ENCODE data around the gene NAALADL2.

Gene NAALADL2

DNA sequence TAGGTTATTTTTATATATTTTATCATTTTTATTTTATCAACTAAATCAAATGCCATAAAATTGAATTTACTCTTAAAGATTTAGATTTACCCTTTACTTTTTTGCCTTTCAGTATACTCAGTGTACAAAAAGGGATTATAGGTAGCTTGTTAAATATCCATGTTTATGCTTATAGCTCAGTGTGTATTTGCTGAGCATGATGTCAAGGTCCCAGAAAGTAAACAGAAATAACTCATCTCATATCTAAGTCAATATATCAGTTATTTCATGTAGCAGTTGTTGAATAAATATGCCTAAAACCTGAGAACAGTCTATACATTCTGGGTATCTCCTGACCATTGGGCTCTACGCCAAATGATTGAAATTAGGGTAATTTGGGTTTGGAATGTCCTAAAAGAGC is 693.8 kb downstream of the NAALADL2 start:
- Mint-ChIP-seq H3K27ac (no peak overlapping the region), H3K27me3 (no peaks in the 10 kb centered on the region), H3K4me1 (no peaks in the 10 kb centered on the region), H3K4me3 (no peak overlapping the region), H3K9me3 (peaks cover 13% of the 10 kb centered on the region in 2 donors)
- DNase-seq (no peak), ATAC-seq (no peak)

DNA sequence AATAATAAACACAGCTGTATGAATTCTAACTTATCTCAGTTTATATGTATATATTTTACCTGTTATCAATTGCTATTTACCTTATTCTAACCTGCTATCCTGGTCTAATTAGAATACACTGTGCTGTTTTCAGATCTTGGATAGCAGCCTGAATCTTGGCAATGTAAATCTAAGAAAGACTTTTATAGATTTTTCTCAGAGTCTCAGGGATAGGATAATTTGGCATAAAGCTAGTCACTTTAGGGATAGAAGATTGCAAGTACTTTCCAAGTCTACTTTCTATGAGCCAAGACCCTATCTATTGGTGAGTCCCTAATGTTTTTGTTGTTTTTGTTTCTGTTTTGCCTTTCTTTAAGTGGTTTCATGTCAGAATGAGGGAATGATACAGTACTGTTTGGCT is 695.7 kb downstream of the NAALADL2 start:
- ATAC-seq: no peak
- H3K4me3 Mint-ChIP-seq: no peak overlapping the region
- no peaks in the 10 kb centered on the region for H3K27me3 Mint-ChIP-seq
- H3K9me3 Mint-ChIP-seq: peaks cover 13 to 14% of the 10 kb centered on the region in 2 donors
- H3K27ac Mint-ChIP-seq: no peak overlapping the region
- no peak for DNase-seq
- H3K4me1 Mint-ChIP-seq: no peaks in the 10 kb centered on the region

DNA sequence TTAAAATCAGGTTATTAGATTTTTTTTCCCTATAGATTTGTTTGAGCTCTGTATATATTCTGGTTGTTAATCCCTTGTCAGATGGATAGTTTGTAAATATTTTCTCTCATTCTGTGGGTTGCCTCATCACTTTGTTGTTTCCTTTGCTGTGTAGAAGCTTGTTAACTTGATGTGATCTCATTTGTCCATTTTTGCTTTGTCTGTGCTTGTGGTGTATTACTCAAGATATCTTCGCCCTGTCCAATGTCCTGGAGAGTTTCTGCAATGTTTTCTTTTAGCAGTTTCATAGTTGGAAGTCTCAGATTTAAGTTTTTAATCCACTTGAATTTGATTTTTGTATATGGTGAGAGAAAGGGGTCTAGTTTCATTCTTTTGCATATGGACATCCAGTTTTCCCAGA is 699.1 kb downstream of the NAALADL2 start:
- DNase-seq (no peak), ATAC-seq (no peak)
- Mint-ChIP-seq H3K9me3 (peaks cover 5 to 14% of the 10 kb centered on the region in 2 donors), H3K4me1 (no peaks in the 10 kb centered on the region), H3K27ac (no peak overlapping the region), H3K27me3 (no peaks in the 10 kb centered on the region), H3K4me3 (no peak overlapping the region)

DNA sequence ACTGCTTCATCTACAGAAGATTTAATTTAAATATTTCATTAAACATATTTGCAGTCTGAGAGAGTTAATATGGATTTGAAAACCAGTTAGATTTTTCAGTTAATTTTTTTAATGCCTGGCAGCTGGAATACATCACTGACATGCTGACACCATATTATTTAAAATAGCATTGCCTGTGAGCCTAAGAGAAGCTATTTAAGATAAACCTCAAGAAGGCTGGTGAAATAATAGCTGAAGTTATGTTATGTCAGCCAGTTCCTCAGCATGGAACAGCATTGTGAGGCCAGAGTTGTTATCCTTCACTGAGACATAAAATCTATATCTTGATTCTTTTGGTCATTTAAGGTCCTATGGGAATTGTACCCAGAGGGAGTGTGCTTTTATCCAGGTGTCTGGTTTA is 705.2 kb downstream of the NAALADL2 start:
- Mint-ChIP-seq H3K27ac (no peak overlapping the region), H3K4me1 (no peaks in the 10 kb centered on the region), H3K9me3 (no peaks in the 10 kb centered on the region), H3K27me3 (no peaks in the 10 kb centered on the region), H3K4me3 (no peak overlapping the region)
- DNase-seq (no peak), ATAC-seq (no peak)

DNA sequence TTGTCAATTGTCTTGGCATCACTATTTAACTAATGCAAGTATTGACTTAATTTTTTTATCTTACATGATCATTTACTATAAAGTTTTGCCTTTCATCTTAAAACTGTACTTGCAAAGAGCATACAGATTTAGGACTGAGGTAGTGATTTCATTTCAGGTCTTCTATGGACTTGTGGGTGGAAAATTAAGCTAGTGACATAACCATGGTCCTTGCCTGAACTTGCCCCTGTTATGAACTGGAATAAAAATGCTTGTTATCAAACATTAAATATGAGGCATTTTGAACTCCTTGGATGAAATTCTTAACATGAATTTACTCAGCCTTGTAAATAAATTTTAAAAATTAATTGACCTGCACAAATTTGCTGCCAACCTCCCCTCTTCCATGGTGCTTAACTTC is 712.0 kb downstream of the NAALADL2 start:
- no peak overlapping the region for H3K4me3 Mint-ChIP-seq
- H3K27me3 Mint-ChIP-seq: no peaks in the 10 kb centered on the region
- ATAC-seq: no peak
- no peak overlapping the region for H3K27ac Mint-ChIP-seq
- H3K4me1 Mint-ChIP-seq: no peaks in the 10 kb centered on the region
- no peak for DNase-seq
- peaks cover 3 to 7% of the 10 kb centered on the region in 2 donors for H3K9me3 Mint-ChIP-seq

DNA sequence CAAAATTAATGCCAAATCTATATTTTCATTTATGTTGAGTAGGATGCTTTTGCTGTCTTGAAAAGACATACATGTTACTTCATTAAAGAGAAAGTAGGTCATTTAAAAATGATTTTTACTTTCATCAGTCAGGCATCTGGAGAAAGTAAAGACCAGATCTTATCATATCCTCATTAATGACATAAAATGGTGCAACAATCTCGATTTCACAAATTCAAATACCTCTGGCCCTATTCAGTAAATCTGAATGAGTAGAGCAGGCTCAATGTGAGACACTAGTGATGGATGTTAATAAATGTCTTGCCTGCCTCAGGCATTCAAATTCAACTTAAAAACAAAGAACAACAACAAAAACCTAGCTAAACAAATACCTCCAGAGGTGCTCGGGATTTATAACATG is 714.1 kb downstream of the NAALADL2 start:
- Mint-ChIP-seq H3K27me3 (no peaks in the 10 kb centered on the region), H3K9me3 (peaks cover 3 to 7% of the 10 kb centered on the region in 2 donors), H3K4me3 (no peak overlapping the region), H3K27ac (no peak overlapping the region), H3K4me1 (no peaks in the 10 kb centered on the region)
- DNase-seq (no peak), ATAC-seq (no peak)

DNA sequence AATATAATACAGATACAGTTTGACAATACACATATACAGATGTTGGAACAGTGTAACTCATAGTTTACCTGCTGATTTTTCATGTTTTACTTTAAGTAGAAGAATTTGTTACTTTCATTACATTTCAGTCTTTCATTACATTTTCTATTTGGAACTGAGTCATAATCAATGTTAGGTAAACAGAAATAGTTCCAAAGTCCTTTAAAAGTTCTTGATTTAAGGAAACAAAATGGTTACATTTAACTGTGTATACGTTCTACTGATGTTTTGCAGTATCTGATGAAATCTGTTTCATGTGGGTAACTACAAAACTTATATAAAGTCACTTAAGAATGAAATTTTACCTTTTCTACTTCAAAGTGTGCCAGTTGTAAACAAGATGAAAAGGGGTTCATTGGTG is 721.2 kb downstream of the NAALADL2 start:
- Mint-ChIP-seq H3K27me3 (no peaks in the 10 kb centered on the region), H3K27ac (no peak overlapping the region), H3K4me1 (no peaks in the 10 kb centered on the region), H3K9me3 (no peaks in the 10 kb centered on the region), H3K4me3 (no peak overlapping the region)
- DNase-seq (no peak), ATAC-seq (no peak)

DNA sequence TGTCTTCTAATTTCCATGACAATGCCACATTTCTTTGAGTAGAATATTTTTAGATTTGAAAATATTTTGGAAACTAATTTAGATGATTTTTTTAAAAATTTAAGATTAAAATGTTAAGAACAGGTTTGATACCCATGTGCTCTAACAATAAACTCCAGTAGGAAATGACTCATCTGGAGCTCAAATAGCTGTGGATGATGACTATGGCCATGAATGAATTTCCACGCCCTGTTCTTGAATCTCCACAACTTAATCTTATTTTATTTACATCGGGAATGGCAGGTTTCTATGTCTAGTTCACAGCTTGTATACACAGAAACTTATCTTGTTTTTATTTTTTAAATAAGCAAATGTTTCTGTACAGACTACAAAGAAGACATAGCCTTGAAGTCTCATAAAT is 726.8 kb downstream of the NAALADL2 start:
- H3K4me1 Mint-ChIP-seq: no peaks in the 10 kb centered on the region
- H3K4me3 Mint-ChIP-seq: no peak overlapping the region
- H3K9me3 Mint-ChIP-seq: peaks cover 3 to 9% of the 10 kb centered on the region in 2 donors
- no peak overlapping the region for H3K27ac Mint-ChIP-seq
- no peak for DNase-seq
- no peaks in the 10 kb centered on the region for H3K27me3 Mint-ChIP-seq
- ATAC-seq: no peak

DNA sequence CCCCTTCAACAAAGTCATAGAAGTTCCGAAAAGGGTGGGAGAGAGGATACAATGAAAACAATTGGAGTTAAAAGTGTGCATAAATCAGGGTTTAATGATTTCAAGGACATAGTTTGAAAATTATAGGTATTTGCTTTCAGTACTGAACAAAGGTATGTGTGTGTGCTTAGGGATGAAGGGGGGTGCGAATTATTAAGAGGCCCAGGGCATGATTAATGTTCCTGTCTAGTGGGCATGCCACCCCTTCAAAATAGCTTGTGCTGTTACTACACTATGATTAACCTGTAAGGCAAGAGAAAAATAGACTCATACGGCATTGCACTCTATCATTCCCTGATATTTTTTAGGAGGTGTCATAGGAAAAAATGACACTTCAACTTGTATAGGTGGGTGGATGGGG is 731.6 kb downstream of the NAALADL2 start:
- ATAC-seq: no peak
- no peak overlapping the region for H3K4me3 Mint-ChIP-seq
- H3K27me3 Mint-ChIP-seq: no peaks in the 10 kb centered on the region
- no peak for DNase-seq
- no peak overlapping the region for H3K27ac Mint-ChIP-seq
- peaks cover 8 to 18% of the 10 kb centered on the region in 2 donors for H3K9me3 Mint-ChIP-seq
- H3K4me1 Mint-ChIP-seq: no peaks in the 10 kb centered on the region

DNA sequence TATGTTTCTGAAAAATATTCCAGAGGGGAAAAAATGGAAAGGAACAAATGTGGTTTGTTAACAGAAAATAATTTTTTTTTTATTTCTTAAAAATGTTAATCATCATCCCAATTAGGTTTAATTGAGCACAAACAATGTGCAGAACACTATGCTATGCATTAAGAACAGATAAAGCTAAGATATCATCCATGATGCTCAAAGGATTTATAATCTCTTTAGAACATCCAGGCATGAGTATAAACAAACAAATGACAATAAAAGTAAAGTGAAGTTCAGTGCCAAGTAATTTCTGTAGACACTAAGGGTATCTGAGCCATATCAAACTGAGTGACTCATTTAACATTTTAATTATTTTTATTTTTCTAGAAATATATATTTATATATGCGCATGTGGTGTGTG is 732.2 kb downstream of the NAALADL2 start:
- no peak for ATAC-seq
- Mint-ChIP-seq H3K9me3 (peaks cover 8 to 18% of the 10 kb centered on the region in 2 donors), H3K4me1 (no peaks in the 10 kb centered on the region), H3K4me3 (no peak overlapping the region), H3K27me3 (no peaks in the 10 kb centered on the region), H3K27ac (no peak overlapping the region)
- DNase-seq: no peak

DNA sequence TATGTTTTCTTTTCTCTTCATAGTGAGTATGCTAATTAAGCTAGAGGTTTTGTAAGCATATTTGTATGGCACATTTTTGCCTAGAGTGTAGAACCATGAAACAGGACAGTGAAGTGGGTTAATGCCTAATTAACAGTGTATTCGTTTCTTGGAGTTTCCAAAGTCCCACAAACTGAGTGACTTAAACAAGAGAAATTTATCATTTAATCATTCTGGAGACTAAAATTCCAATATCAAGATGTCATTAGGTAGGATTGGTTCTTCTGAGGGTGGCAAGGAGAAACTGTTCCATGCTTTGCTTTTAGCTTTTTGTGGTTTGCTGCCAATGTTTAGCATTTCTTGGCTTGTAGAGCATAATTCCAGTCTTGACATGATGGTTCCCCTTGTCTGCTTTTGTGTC is 734.2 kb downstream of the NAALADL2 start:
- ATAC-seq (no peak), DNase-seq (no peak)
- Mint-ChIP-seq H3K9me3 (peaks cover 8 to 9% of the 10 kb centered on the region in 2 donors), H3K4me1 (no peaks in the 10 kb centered on the region), H3K27ac (no peak overlapping the region), H3K27me3 (no peaks in the 10 kb centered on the region), H3K4me3 (no peak overlapping the region)

DNA sequence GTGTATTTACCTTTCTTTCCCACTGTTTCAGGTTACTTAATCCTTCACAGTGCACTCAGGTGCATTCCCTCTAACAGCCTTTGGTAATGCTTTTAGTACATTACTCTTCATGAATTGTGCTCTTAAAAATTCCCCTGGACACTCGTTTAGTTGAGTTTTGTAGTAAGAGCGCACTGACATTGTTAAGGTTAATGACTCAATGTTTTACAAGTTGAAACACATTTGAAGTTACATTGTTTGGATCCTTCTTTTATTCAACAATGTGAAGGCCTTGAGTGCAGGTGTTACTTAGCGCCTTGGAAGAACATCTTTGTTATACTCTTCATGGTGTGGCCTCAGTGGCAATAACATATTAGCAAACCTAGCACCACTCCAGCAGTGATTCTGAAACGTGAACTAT is 739.6 kb downstream of the NAALADL2 start:
- no peaks in the 10 kb centered on the region for H3K4me1 Mint-ChIP-seq
- DNase-seq: no peak
- no peak overlapping the region for H3K4me3 Mint-ChIP-seq
- no peak overlapping the region for H3K27ac Mint-ChIP-seq
- no peaks in the 10 kb centered on the region for H3K27me3 Mint-ChIP-seq
- ATAC-seq: no peak
- H3K9me3 Mint-ChIP-seq: peaks cover 5 to 7% of the 10 kb centered on the region in 2 donors

DNA sequence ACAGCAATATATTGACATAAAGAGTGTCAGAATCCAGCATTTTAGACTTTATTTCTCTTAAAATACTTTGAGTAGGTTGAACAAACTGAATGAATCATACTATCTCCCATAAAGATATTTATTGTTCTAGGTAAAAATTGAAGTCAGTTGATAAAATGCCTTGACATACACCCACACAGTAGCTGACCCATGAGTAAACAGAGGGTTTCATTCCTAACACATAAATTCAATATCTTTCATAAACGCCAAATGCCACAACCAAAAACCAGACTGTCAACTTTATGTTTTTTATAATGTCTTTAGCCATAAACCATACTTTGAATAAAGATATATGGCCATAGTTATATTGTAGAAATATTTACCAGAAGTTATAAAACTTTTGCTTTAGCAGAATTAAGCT is 742.4 kb downstream of the NAALADL2 start:
- ATAC-seq: no peak

DNA sequence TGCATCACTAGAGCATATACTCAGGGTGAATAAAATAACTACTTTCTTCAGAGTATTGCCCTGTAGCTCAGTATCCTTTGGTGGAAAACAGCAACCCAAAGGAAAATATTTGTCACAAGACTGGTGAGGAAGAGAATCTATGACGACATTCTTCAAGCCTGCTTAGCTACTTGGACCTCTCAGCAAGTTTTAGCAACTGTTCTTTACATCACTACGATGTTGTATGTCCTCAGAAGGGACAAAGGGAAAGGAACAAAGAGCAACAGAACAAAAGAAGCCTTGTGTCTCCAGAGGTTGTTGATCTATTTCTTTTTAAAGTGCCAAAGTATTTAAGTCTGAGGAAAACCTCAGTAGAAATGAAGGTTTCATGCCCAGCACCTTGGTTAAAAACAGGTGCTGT is 746.7 kb downstream of the NAALADL2 start:
- Mint-ChIP-seq H3K4me3 (no peak overlapping the region), H3K9me3 (no peaks in the 10 kb centered on the region), H3K27me3 (no peaks in the 10 kb centered on the region), H3K27ac (no peak overlapping the region), H3K4me1 (no peaks in the 10 kb centered on the region)
- DNase-seq (no peak), ATAC-seq (no peak)

More for the DNA sequence above, 742.4 kb downstream of the NAALADL2 start:
- Mint-ChIP-seq H3K9me3 (no peaks in the 10 kb centered on the region), H3K4me3 (no peak overlapping the region), H3K4me1 (no peaks in the 10 kb centered on the region), H3K27ac (no peak overlapping the region), H3K27me3 (no peaks in the 10 kb centered on the region)
- DNase-seq: no peak

DNA sequence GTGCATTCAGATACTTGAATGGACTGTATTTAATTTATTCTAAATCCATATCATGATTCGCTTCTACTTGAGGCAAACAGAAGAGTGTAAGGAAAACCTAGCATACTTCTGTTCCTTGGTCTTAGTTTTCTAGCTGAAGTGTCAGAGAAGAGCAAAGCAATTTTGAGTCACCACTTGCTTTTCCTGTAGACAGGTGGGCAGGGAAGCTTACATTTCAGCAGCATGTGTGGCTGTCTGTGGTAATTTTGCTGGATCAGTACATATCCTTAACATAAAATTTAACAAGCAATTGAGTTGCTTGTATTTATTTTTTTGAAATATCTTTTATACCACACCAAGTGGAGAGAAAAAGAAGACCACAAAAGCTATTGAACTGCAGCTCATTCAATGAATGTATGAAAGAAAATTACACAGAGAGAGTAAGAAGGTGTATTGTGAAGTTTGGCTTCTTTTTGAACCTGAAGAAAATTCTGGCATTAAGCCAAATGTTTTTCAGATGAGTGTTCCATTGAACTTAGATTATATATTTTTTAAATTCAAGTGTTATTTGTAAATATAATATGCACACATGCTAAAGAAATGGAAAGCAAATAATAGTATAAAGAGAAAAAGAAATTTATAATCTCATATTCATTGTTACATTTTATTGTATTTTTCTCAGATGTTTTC is 747.6 kb downstream of the NAALADL2 start:
- Mint-ChIP-seq H3K4me3 (no peak overlapping the region), H3K27me3 (no peaks in the 10 kb centered on the region), H3K9me3 (no peaks in the 10 kb centered on the region), H3K27ac (no peak overlapping the region), H3K4me1 (no peaks in the 10 kb centered on the region)
- DNase-seq: no peak
- no peak for ATAC-seq

DNA sequence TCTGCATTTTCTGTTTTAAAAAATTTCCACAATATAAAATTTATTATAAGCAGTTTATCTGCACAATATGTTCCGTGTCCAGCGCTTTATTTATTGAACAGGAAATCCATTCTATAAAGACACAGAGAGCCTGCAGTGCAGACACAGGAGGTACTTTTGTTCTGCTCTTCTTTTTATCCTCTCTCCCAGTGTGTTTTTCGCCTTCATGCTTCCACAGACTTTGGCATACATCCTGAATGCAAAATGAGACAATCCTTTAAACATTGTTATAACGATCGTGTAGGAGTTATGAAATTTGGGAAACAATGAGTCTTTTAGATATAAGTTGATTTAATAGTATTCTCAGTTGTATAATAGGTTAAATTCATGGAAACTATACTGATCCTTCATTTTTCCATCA is 749.2 kb downstream of the NAALADL2 start:
- Mint-ChIP-seq H3K4me3 (no peak overlapping the region), H3K27ac (no peak overlapping the region), H3K4me1 (no peaks in the 10 kb centered on the region), H3K27me3 (no peaks in the 10 kb centered on the region), H3K9me3 (no peaks in the 10 kb centered on the region)
- DNase-seq (no peak), ATAC-seq (no peak)

DNA sequence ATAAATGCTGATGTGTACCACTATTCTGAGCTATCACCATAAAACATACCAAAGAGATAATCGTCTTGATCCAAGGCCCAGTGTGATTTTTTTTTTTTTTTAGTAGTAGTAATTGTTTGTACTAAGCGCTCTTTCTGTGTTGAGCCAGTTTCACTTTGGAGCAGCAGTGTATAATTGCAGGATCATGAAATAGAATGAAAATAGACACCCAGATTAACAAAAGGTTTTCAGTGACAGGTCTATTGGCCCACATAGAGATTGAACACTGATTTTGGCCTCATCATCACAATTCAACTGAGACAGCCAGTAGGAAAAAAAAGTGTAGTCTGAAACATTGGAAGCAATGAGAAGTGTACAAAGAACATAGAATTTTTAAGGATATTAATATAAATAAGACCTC is 749.8 kb downstream of the NAALADL2 start:
- Mint-ChIP-seq H3K4me3 (no peak overlapping the region), H3K9me3 (no peaks in the 10 kb centered on the region), H3K27ac (no peak overlapping the region), H3K4me1 (no peaks in the 10 kb centered on the region), H3K27me3 (no peaks in the 10 kb centered on the region)
- ATAC-seq: no peak
- DNase-seq: no peak
